ENCODE data around the gene DPY19L1. TPM values are rescaled to one million over a fixed set of nuclear protein-coding genes. Genes with fewer than 3 reads are reported as not detected.
A peak's percentile ranks its signal among the peaks of the same experiment; 100 is the strongest.
"Not testable (repeated sequence)": the region's sequence is repeated elsewhere in the genome, so short reads cannot be mapped to it uniquely, and the experiment has no call there.

DPY19L1 gene
- polyA plus RNA-seq, 12 donors, result 18.4 to 32.5 (median 24.1) TPM; not detected in 1

GRCh38 chr7:35037526-35038341 is 449 bp upstream of the DPY19L1 start:
- DNase-seq, result peak; percentile 90

- peak; percentile 52 for DNase-seq
Observed at GRCh38 chr7:35036361-35037171, 719 bp downstream of the DPY19L1 start.

GRCh38 chr7:35035511-35035961 is 1.7 kb downstream of the DPY19L1 start:
- DNase-seq, result no peak

- DNase-seq, result no peak
Observed at GRCh38 chr7:35032166-35032565, 5.1 kb downstream of the DPY19L1 start.

- no peak for DNase-seq
Observed at GRCh38 chr7:35030848-35031247, 6.4 kb downstream of the DPY19L1 start.

GRCh38 chr7:35029311-35029710 is 8.0 kb downstream of the DPY19L1 start:
- no peak for DNase-seq

- no peak for DNase-seq
Observed at GRCh38 chr7:35026150-35026549, 11.1 kb downstream of the DPY19L1 start.

- no peak for DNase-seq
Observed at GRCh38 chr7:35025369-35025870, 11.9 kb downstream of the DPY19L1 start.

- DNase-seq, result no peak
Observed at GRCh38 chr7:35024298-35024697, 13.0 kb downstream of the DPY19L1 start.

- no peak for DNase-seq
Observed at GRCh38 chr7:35022725-35023124, 14.6 kb downstream of the DPY19L1 start.

GRCh38 chr7:35021445-35021844 is 15.8 kb downstream of the DPY19L1 start:
- DNase-seq, result no peak

- no peak for DNase-seq
Observed at GRCh38 chr7:35019801-35020200, 17.5 kb downstream of the DPY19L1 start.

GRCh38 chr7:35019179-35019729 is 18.0 kb downstream of the DPY19L1 start:
- no peak for DNase-seq

GRCh38 chr7:35015346-35015859 is 21.9 kb downstream of the DPY19L1 start:
- DNase-seq, result no peak

GRCh38 chr7:35012160-35012559 is 25.1 kb downstream of the DPY19L1 start:
- DNase-seq, result no peak

GRCh38 chr7:35011085-35011484 is 26.2 kb downstream of the DPY19L1 start:
- DNase-seq, result no peak

GRCh38 chr7:35007768-35008167 is 29.5 kb downstream of the DPY19L1 start:
- DNase-seq, result no peak

- no peak for DNase-seq
Observed at GRCh38 chr7:35004531-35005095, 32.7 kb downstream of the DPY19L1 start.

- no peak for DNase-seq
Observed at GRCh38 chr7:35003679-35004303, 33.5 kb downstream of the DPY19L1 start.

GRCh38 chr7:35003177-35003650 is 34.1 kb downstream of the DPY19L1 start:
- not testable (repeated sequence) for DNase-seq

GRCh38 chr7:34998335-34998734 is 39.0 kb downstream of the DPY19L1 start:
- not testable (repeated sequence) for DNase-seq

Measured in muscle of arm (tissue), 12 donors.